ENCODE measurements around the gene LMTK3.
"Not testable (repeated sequence)": the region's sequence is repeated elsewhere in the genome, so short reads cannot be mapped to it uniquely, and the experiment has no call there.

The LMTK3 gene

DNA sequence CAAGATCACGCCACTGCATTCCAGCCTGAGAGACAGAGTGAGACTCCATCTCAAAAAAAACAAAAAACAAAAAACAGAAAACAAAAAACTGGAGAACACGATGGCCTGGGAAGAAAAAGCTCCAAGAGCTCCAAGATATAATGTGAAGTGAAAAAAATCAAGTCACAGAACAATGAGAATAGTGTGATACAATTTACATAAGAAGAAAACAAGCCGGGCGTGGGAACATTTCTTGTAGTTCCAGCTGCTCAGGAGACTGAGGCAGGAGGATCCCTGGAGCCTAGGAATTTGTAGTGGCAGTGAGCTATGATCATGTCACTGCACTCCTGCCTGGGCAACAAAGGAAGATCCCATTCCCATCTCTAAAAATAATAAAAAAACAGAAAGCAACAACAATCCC lies 8.5 kb upstream of the LMTK3 start:
- Mint-ChIP-seq H3K4me3 (no peak overlapping the region), H3K9me3 (peaks cover 13% of the 10 kb centered on the region), H3K36me3 (ENCODE audit: low read depth) (no peaks in the 10 kb centered on the region), H3K4me1 (peaks cover 23% of the 10 kb centered on the region), H3K27me3 (ENCODE audit: low read depth, poor library complexity) (peaks cover 4% of the 10 kb centered on the region), H3K27ac (no peak overlapping the region)
- TF ChIP-seq, protein P1, sequence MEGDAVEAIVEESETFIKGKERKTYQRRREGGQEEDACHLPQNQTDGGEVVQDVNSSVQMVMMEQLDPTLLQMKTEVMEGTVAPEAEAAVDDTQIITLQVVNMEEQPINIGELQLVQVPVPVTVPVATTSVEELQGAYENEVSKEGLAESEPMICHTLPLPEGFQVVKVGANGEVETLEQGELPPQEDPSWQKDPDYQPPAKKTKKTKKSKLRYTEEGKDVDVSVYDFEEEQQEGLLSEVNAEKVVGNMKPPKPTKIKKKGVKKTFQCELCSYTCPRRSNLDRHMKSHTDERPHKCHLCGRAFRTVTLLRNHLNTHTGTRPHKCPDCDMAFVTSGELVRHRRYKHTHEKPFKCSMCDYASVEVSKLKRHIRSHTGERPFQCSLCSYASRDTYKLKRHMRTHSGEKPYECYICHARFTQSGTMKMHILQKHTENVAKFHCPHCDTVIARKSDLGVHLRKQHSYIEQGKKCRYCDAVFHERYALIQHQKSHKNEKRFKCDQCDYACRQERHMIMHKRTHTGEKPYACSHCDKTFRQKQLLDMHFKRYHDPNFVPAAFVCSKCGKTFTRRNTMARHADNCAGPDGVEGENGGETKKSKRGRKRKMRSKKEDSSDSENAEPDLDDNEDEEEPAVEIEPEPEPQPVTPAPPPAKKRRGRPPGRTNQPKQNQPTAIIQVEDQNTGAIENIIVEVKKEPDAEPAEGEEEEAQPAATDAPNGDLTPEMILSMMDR (IDR thresholded peaks at IDR 0.05): no peak
- no peak for DNase-seq

DNA sequence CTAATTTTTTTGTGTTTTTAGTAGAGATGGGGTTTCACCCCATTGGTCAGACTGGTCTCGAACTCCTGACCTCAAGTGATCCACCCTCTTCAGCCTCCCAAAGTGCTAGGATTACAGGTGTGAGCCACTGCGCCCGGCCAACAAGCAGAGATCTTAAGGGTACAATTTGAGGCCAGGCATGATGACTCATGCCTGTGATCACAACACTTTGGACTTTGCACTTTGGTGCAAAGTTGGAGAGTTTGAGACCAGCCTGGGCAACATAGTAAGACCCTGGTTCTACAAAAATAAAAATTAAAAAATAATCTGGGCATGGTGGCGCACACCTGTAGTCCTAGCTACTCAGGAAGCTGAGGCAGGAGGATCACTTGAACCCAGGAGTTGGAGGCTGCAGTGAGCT lies 7.8 kb upstream of the LMTK3 start:
- not testable (repeated sequence) for DNase-seq; H3K36me3 Mint-ChIP-seq (ENCODE audit: low read depth); H3K9me3 Mint-ChIP-seq; H3K27ac Mint-ChIP-seq; H3K4me3 Mint-ChIP-seq; H3K27me3 Mint-ChIP-seq (ENCODE audit: low read depth, poor library complexity)
- H3K4me1 Mint-ChIP-seq: peaks cover 23% of the 10 kb centered on the region

DNA sequence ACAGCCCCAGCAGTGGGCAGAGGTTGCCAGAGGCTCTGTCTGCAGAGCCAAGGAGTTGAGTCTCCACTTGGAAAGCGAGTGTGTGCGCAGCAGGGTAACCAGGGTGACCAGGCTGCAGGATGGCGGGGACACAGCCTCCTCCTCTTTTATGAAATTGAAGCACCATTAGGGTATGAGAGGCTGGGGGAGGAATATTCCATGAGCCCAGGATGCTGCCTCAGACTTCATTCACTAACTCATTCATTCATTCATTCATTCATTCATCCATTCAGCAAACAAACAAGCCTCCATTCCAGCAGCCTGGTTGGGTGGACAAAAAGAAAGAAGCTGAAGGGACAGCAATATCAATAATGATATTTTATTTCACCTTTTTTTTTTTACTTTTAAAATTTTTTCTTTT lies 6.6 kb upstream of the LMTK3 start:
- TF ChIP-seq, protein P1 (IDR thresholded peaks at IDR 0.05): no peak
- H3K4me1 Mint-ChIP-seq: peaks cover 28% of the 10 kb centered on the region
- no peaks in the 10 kb centered on the region for H3K36me3 Mint-ChIP-seq (ENCODE audit: low read depth)
- no peak overlapping the region for H3K4me3 Mint-ChIP-seq
- H3K27me3 Mint-ChIP-seq (ENCODE audit: low read depth, poor library complexity): peaks cover 4% of the 10 kb centered on the region
- H3K27ac Mint-ChIP-seq: peak overlapping the region; percentile 77
- H3K9me3 Mint-ChIP-seq: no peaks in the 10 kb centered on the region
- DNase-seq: no peak

DNA sequence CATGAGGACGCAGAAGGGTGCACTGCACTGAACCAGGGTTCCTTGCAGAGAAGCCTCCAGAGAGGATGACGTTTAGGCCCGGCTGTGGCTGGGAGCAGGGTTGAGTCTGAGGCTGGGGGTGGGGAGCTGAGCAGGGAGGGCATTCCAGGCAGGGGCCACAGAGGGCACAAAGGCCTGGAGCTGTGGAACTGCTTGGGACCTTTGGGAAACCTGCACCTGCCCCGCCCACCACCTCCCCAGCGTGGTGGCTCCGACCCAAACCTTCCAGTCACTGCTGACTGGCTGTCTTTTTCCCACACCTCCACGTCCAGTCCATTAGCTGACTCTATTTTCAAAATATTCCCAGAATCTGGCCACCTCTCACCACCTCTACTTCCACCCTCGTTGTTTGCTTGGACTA lies 4.9 kb upstream of the LMTK3 start:
- peaks cover 4% of the 10 kb centered on the region for H3K27me3 Mint-ChIP-seq (ENCODE audit: low read depth, poor library complexity)
- H3K4me1 Mint-ChIP-seq: peaks cover 28% of the 10 kb centered on the region
- H3K4me3 Mint-ChIP-seq: no peak overlapping the region
- TF ChIP-seq, protein P1 (IDR thresholded peaks at IDR 0.05): no peak
- H3K9me3 Mint-ChIP-seq: no peaks in the 10 kb centered on the region
- no peak for DNase-seq
- H3K27ac Mint-ChIP-seq: no peak overlapping the region
- no peaks in the 10 kb centered on the region for H3K36me3 Mint-ChIP-seq (ENCODE audit: low read depth)

DNA sequence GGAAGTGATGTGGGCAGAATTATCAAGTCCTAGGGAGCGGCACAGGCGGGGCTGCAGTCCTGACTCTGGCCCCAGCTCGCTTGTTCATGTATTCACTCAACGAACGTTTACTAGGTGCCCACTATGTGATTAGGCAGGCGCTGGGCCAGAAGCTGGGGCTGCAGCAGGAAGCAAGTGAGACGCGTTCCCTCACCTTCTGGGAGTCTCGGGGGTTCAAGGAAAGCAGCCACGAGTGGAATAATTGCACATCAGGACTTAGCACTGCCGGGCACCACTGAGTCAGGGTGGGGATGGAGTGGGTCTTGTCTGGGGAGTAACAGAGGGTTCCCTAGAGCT lies 2.5 kb upstream of the LMTK3 start:
- H3K4me1 Mint-ChIP-seq: peaks cover 46% of the 10 kb centered on the region

DNA sequence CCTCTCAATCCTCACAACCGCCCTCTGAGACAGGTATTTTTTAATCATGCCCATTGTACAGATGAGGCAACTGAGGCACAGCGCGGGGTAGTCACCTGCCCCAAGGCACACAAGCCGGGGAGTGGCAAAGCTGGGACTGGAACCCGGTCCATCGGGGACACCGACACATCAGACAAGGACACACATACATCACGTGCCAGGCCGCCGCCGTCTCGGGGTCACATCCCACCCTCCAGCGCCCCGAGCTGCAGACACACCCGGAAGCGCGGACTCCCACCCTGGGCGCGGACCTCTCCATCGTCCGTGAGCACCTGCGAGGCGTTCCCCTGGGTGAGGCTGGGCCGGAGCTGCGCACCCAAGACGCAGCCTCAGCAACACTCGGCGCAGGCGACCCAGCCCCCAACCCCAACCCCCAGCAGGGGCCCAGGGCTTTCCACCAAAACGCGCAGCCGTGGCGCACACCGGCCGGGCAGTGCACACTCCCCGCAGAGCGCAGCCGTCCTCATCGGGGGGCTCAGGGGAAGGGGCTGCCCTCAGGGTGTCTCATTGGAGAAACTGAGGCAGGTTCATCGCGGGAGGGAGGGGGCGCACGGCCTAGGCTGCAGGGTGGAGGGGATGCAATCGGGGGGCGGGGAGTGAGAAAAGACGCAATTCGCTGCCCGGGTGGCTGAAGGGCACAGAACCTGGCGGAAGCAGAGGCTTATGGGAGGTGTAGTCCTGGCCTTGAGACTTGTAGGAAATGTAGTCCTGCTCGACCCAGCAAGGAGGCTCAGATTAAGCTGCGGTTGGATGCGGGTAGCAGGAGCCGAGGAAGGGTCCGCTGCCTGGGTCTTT lies 1.9 kb upstream of the LMTK3 start:
- peak; percentile 72 for DNase-seq
- Mint-ChIP-seq H3K27me3 (ENCODE audit: low read depth, poor library complexity) (peaks cover 28% of the 10 kb centered on the region), H3K36me3 (ENCODE audit: low read depth) (no peaks in the 10 kb centered on the region), H3K4me3 (no peak overlapping the region), H3K9me3 (no peaks in the 10 kb centered on the region), H3K27ac (no peak overlapping the region), H3K4me1 (peaks cover 43% of the 10 kb centered on the region)
- TF ChIP-seq, protein P1 (IDR thresholded peaks at IDR 0.05): no peak

More for the DNA sequence above, 2.5 kb upstream of the LMTK3 start:
- no peaks in the 10 kb centered on the region for H3K9me3 Mint-ChIP-seq
- DNase-seq: no peak
- H3K4me3 Mint-ChIP-seq: no peak overlapping the region
- H3K27me3 Mint-ChIP-seq (ENCODE audit: low read depth, poor library complexity): peaks cover 24% of the 10 kb centered on the region
- H3K27ac Mint-ChIP-seq: no peak overlapping the region
- TF ChIP-seq, protein P1 (IDR thresholded peaks at IDR 0.05): no peak
- H3K36me3 Mint-ChIP-seq (ENCODE audit: low read depth): no peaks in the 10 kb centered on the region

All from nephron progenitor cell (in vitro differentiated cells).